Large intestine (tissue), 3 donors: ENCODE data around the gene BOK. TPM values are rescaled to one million over a fixed set of nuclear protein-coding genes. Genes with fewer than 3 reads are reported as not detected.

Experiments
- DNase-seq, 2 donors: peaks; one replicate each; pipeline versions ENCODE4 v3.0.0 to v3.0.0-alpha.2; 2013
- H3K27ac ChIP-seq: one replicate; pipeline ENCODE4 v1.5.1; 2013; ENCODE audit warnings: low read length
- H3K27me3 ChIP-seq: 2 replicates; pipeline ENCODE4 v1.6.1; 2013; ENCODE audit warnings: low read length; ENCODE audit not compliant: control insufficient read depth, insufficient read depth
- H3K36me3 ChIP-seq: 2 replicates; pipeline ENCODE4 v1.6.1; 2013; ENCODE audit warnings: low read length; ENCODE audit not compliant: control insufficient read depth, insufficient read depth
- H3K4me1 ChIP-seq: one replicate; pipeline ENCODE4 v1.6.1; 2013; ENCODE audit warnings: low read length; ENCODE audit not compliant: control insufficient read depth, insufficient read depth
- H3K4me3 ChIP-seq: one replicate; pipeline ENCODE4 v1.5.1; 2013; ENCODE audit warnings: low read length
- H3K9me3 ChIP-seq: one replicate; pipeline ENCODE4 v1.6.1; 2013; ENCODE audit warnings: mild to moderate bottlenecking, low read depth, low read length, moderate library complexity; ENCODE audit not compliant: control insufficient read depth
- WGBS: methylation state at CpG from one replicate; pipeline ENCODE4 v1.1.5; 2013; ENCODE audit warnings: low lambda C conversion rate; ENCODE audit not compliant: insufficient coverage; 5-methylcytosine and 5-hydroxymethylcytosine counted together
- polyA plus RNA-seq: library from polyadenylated mRNA; unstranded; fragments of 120-200 nt; gene quantifications from one replicate; pipeline ENCODE4 v1.2.1, GENCODE V29; 2013

Gene BOK
- polyA plus RNA-seq, 1 donor, result 8.8 TPM

GRCh38 chr2:241615041-241615440, 56.5 kb downstream of the BOK start:
- Histone ChIP-seq H3K36me3 (peaks cover 10% of the 10 kb centered on the region), H3K4me1 (peaks cover 8% of the 10 kb centered on the region), H3K27me3 (no peaks in the 10 kb centered on the region), H3K9me3 (no peaks in the 10 kb centered on the region), H3K4me3 (no peak overlapping the region), H3K27ac (no peak overlapping the region)
- DNase-seq, result no peak
- whole genome bisulfite sequencing, result 87% methylated on average over 3 of the region's 11 CpGs

GRCh38 chr2:241615522-241616052, 57.0 kb downstream of the BOK start:
- no peaks in the 10 kb centered on the region for H3K27me3 ChIP-seq
- H3K4me1 ChIP-seq, result peaks cover 5% of the 10 kb centered on the region
- WGBS, result no CpG with 5 or more reads among the region's 16 CpGs
- H3K36me3 ChIP-seq, result peaks cover 10% of the 10 kb centered on the region
- no peak overlapping the region for H3K4me3 ChIP-seq
- DNase-seq, result no peak
- no peaks in the 10 kb centered on the region for H3K9me3 ChIP-seq
- H3K27ac ChIP-seq, result no peak overlapping the region

- WGBS, result 93% methylated on average over 3 of the region's 30 CpGs
- Histone ChIP-seq H3K36me3 (peaks cover 10% of the 10 kb centered on the region), H3K4me1 (no peaks in the 10 kb centered on the region), H3K27ac (no peak overlapping the region), H3K4me3 (peak overlapping the region; percentile 42), H3K9me3 (no peaks in the 10 kb centered on the region), H3K27me3 (no peaks in the 10 kb centered on the region)
- no peak for DNase-seq
Observed at GRCh38 chr2:241616168-241617125, 57.9 kb downstream of the BOK start.

- H3K4me1 ChIP-seq, result no peaks in the 10 kb centered on the region
- no peak overlapping the region for H3K27ac ChIP-seq
- H3K9me3 ChIP-seq, result no peaks in the 10 kb centered on the region
- no peaks in the 10 kb centered on the region for H3K27me3 ChIP-seq
- H3K36me3 ChIP-seq, result peaks cover 10% of the 10 kb centered on the region
- peak overlapping the region; percentile 42 for H3K4me3 ChIP-seq
- WGBS, result no CpG with 5 or more reads among the region's 15 CpGs
- DNase-seq, result peak in 1 of 2 donors; percentile 54
Observed at GRCh38 chr2:241617431-241618154, 59.0 kb downstream of the BOK start.

- Histone ChIP-seq H3K4me1 (no peaks in the 10 kb centered on the region), H3K4me3 (no peak overlapping the region), H3K27ac (no peak overlapping the region), H3K36me3 (peaks cover 10% of the 10 kb centered on the region), H3K27me3 (no peaks in the 10 kb centered on the region), H3K9me3 (no peaks in the 10 kb centered on the region)
- 100% methylated on average over 2 of the region's 5 CpGs for WGBS
- DNase-seq, result no peak
Observed at GRCh38 chr2:241618296-241618805, 59.8 kb downstream of the BOK start.

GRCh38 chr2:241618829-241619228, 60.3 kb downstream of the BOK start:
- peaks cover 12% of the 10 kb centered on the region for H3K36me3 ChIP-seq
- H3K27me3 ChIP-seq, result no peaks in the 10 kb centered on the region
- no peak overlapping the region for H3K4me3 ChIP-seq
- no peak overlapping the region for H3K27ac ChIP-seq
- no CpG with 5 or more reads among the region's 11 CpGs for WGBS
- no peaks in the 10 kb centered on the region for H3K4me1 ChIP-seq
- no peak for DNase-seq
- no peaks in the 10 kb centered on the region for H3K9me3 ChIP-seq

GRCh38 chr2:241619597-241620418, 61.3 kb downstream of the BOK start:
- 100% methylated on average over 5 of the region's 20 CpGs for WGBS
- no peak for DNase-seq
- H3K36me3 ChIP-seq, result peaks cover 16% of the 10 kb centered on the region
- H3K4me1 ChIP-seq, result no peaks in the 10 kb centered on the region
- H3K27ac ChIP-seq, result no peak overlapping the region
- no peaks in the 10 kb centered on the region for H3K27me3 ChIP-seq
- H3K4me3 ChIP-seq, result no peak overlapping the region
- H3K9me3 ChIP-seq, result no peaks in the 10 kb centered on the region

GRCh38 chr2:241620419-241620769, 61.8 kb downstream of the BOK start:
- no peak for DNase-seq
- WGBS, result 100% methylated on average over 1 of the region's 6 CpGs
- no peaks in the 10 kb centered on the region for H3K27me3 ChIP-seq
- no peak overlapping the region for H3K27ac ChIP-seq
- no peaks in the 10 kb centered on the region for H3K4me1 ChIP-seq
- no peak overlapping the region for H3K4me3 ChIP-seq
- no peaks in the 10 kb centered on the region for H3K9me3 ChIP-seq
- H3K36me3 ChIP-seq, result peaks cover 16% of the 10 kb centered on the region
